Measurements from ENCODE around the gene GANC.
"Not testable (repeated sequence)": the region's sequence is repeated elsewhere in the genome, so short reads cannot be mapped to it uniquely, and the experiment has no call there.

The GANC gene

GRCh38 chr15:42335074-42335473, 62.1 kb downstream of the GANC start:
- Histone ChIP-seq H3K4me2 (ENCODE audit: low read depth, low read length) (no peak overlapping the region), H3K27ac (ENCODE audit: low read length) (no peak overlapping the region), H3K27me3 (replicated peaks; ENCODE audit: insufficient read depth, low read length) (no peaks in the 10 kb centered on the region), H3K79me2 (ENCODE audit: low read length) (no peaks in the 10 kb centered on the region), H4K20me1 (ENCODE audit: insufficient read depth, low read length) (no peaks in the 10 kb centered on the region), H3F3A (ENCODE audit: insufficient read depth, low read length) (no peaks in the 10 kb centered on the region), H3K4me1 (ENCODE audit: low read length) (no peaks in the 10 kb centered on the region), H3K9me3 (replicated peaks; ENCODE audit: insufficient read depth, low read length) (no peaks in the 10 kb centered on the region), H3K36me3 (replicated peaks; ENCODE audit: insufficient read depth, low read length) (no peaks in the 10 kb centered on the region), H3K4me3 (ENCODE audit: low read length) (no peak overlapping the region), H2AFZ (ENCODE audit: low read length) (no peak overlapping the region), H3K9me2 (replicated peaks; ENCODE audit: insufficient read depth, low read length) (no peaks in the 10 kb centered on the region), H3K9ac (ENCODE audit: low read length) (no peak overlapping the region)
- TF ChIP-seq EZH2phosphoT487 (IDR thresholded peaks at IDR 0.05; ENCODE audit: low read length) (no peak), EZH2 (optimal IDR thresholded peaks at IDR 0.05; ENCODE audit: low read depth, low read length) (no peak), CTCF (IDR thresholded peaks at IDR 0.05; ENCODE audit: low read length) (no peak)
- no peak for DNase-seq

GRCh38 chr15:42336650-42337049, 63.6 kb downstream of the GANC start:
- not testable (repeated sequence) for H3K9me3 ChIP-seq (replicated peaks; ENCODE audit: insufficient read depth, low read length); H3K36me3 ChIP-seq (replicated peaks; ENCODE audit: insufficient read depth, low read length); DNase-seq; H3K27ac ChIP-seq (ENCODE audit: low read length); H4K20me1 ChIP-seq (ENCODE audit: insufficient read depth, low read length); H3K4me3 ChIP-seq (ENCODE audit: low read length); H3K27me3 ChIP-seq (replicated peaks; ENCODE audit: insufficient read depth, low read length); H3K4me1 ChIP-seq (ENCODE audit: low read length); H3K9me2 ChIP-seq (replicated peaks; ENCODE audit: insufficient read depth, low read length); H3K9ac ChIP-seq (ENCODE audit: low read length); H3F3A ChIP-seq (ENCODE audit: insufficient read depth, low read length); H3K4me2 ChIP-seq (ENCODE audit: low read depth, low read length); H2AFZ ChIP-seq (ENCODE audit: low read length); H3K79me2 ChIP-seq (ENCODE audit: low read length)

GRCh38 chr15:42337104-42337503, 64.1 kb downstream of the GANC start:
- H4K20me1 ChIP-seq (ENCODE audit: insufficient read depth, low read length); H3K36me3 ChIP-seq (replicated peaks; ENCODE audit: insufficient read depth, low read length); H3K79me2 ChIP-seq (ENCODE audit: low read length); H3K4me1 ChIP-seq (ENCODE audit: low read length); H3K9me2 ChIP-seq (replicated peaks; ENCODE audit: insufficient read depth, low read length); H3K27ac ChIP-seq (ENCODE audit: low read length); H3K9me3 ChIP-seq (replicated peaks; ENCODE audit: insufficient read depth, low read length); H3K4me3 ChIP-seq (ENCODE audit: low read length); H2AFZ ChIP-seq (ENCODE audit: low read length); H3K27me3 ChIP-seq (replicated peaks; ENCODE audit: insufficient read depth, low read length); DNase-seq; H3K4me2 ChIP-seq (ENCODE audit: low read depth, low read length); H3K9ac ChIP-seq (ENCODE audit: low read length); H3F3A ChIP-seq (ENCODE audit: insufficient read depth, low read length): not testable (repeated sequence)

GRCh38 chr15:42338500-42338899, 65.5 kb downstream of the GANC start:
- H3K27ac ChIP-seq (ENCODE audit: low read length) = no peak overlapping the region
- H3K79me2 ChIP-seq (ENCODE audit: low read length) = no peaks in the 10 kb centered on the region
- no peak for DNase-seq
- no peaks in the 10 kb centered on the region for H3K9me3 ChIP-seq (replicated peaks; ENCODE audit: insufficient read depth, low read length)
- H3K4me2 ChIP-seq (ENCODE audit: low read depth, low read length) = no peak overlapping the region
- no peak for TF ChIP-seq CTCF (IDR thresholded peaks at IDR 0.05; ENCODE audit: low read length)
- TF ChIP-seq EZH2phosphoT487 (IDR thresholded peaks at IDR 0.05; ENCODE audit: low read length) = no peak
- no peak for TF ChIP-seq EZH2 (optimal IDR thresholded peaks at IDR 0.05; ENCODE audit: low read depth, low read length)
- H3K4me1 ChIP-seq (ENCODE audit: low read length) = no peaks in the 10 kb centered on the region
- H3K4me3 ChIP-seq (ENCODE audit: low read length) = no peak overlapping the region
- no peak overlapping the region for H3K9ac ChIP-seq (ENCODE audit: low read length)
- H3K36me3 ChIP-seq (replicated peaks; ENCODE audit: insufficient read depth, low read length) = no peaks in the 10 kb centered on the region
- no peak overlapping the region for H2AFZ ChIP-seq (ENCODE audit: low read length)
- no peaks in the 10 kb centered on the region for H3F3A ChIP-seq (ENCODE audit: insufficient read depth, low read length)
- no peaks in the 10 kb centered on the region for H3K27me3 ChIP-seq (replicated peaks; ENCODE audit: insufficient read depth, low read length)
- no peaks in the 10 kb centered on the region for H3K9me2 ChIP-seq (replicated peaks; ENCODE audit: insufficient read depth, low read length)
- H4K20me1 ChIP-seq (ENCODE audit: insufficient read depth, low read length) = no peaks in the 10 kb centered on the region

Measured in MM.1S (cell line).